SK-N-SH treated with all-trans-retinoic acid at 6 μM for 48 hours (cell line): ENCODE results near the gene SORCS2.

ENCODE experiments used
- RARB ChIP-seq: fragments of 250-450 bp; sonication (Bioruptor Pico); IDR thresholded peaks from 2 replicates; pipeline ENCODE4 v1.8.0; 2021; ENCODE audit warnings: mild to moderate bottlenecking, moderate library complexity
- SNAI2 ChIP-seq: fragments of 250-450 bp; sonication (Bioruptor Pico); IDR thresholded peaks from 2 replicates; pipeline ENCODE4 v1.5.0; 2020; ENCODE audit warnings: mild to moderate bottlenecking, moderate library complexity
- ZC3H10 ChIP-seq: fragments of 250-450 bp; sonication (Bioruptor Pico); IDR thresholded peaks from 2 replicates; pipeline ENCODE4 v1.5.1; 2021; ENCODE audit warnings: mild to moderate bottlenecking, moderate library complexity
- ZFP3 ChIP-seq: fragments of 250-450 bp; sonication (Bioruptor Pico); IDR thresholded peaks from 2 replicates; pipeline ENCODE4 v1.5.0; 2020; ENCODE audit warnings: mild to moderate bottlenecking, moderate library complexity

- TF ChIP-seq SNAI2 (CRISPR knock-in tag): no peak
- no peak for TF ChIP-seq ZFP3 (CRISPR knock-in tag)
- no peak for TF ChIP-seq ZC3H10 (CRISPR knock-in tag)
- TF ChIP-seq RARB (CRISPR knock-in tag): no peak
Observed at GRCh38 chr4:7750972-7751371, 558.6 kb downstream of the SORCS2 start.
